ENCODE results near the gene ZNF627. TPM values are rescaled to one million over a fixed set of nuclear protein-coding genes. Genes with fewer than 3 reads are reported as not detected.

ZNF627 gene
- total RNA-seq, 1 donor from 2014 or later, result 17.0 TPM

DNA sequence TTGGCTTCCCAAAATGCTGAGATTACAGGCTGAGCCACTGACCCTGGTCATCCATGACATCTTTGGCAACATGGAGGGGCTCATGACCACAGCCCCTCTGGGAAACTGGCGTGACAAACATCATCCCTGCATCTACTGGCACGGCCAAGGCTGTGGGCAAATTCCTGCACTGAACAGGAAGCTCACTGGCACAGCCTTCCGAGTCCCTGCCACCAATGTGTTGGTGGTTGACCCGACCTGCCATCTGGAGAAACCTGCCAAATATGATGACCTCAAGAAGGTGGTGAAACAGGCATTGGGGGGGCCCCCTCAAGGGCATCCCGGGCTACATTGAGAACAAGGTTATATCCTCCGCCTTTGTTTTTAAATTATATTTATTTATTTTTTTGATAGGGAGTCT lies 11.0 kb upstream of the ZNF627 start:
- no peaks in the 10 kb centered on the region for H3K9me3 Mint-ChIP-seq
- no peak overlapping the region for H3K4me3 Mint-ChIP-seq
- no peak overlapping the region for H3K27ac Mint-ChIP-seq
- H3K27me3 Mint-ChIP-seq, result no peaks in the 10 kb centered on the region
- CTCF ChIA-PET, result interaction anchor here (1.1 to 9.4 kb wide), 4 partner anchors 18 to 114 kb away, joined by 3 to 70 read pairs (median 12); partner anchors contain the start of gene ELOF1
- no peak for TF ChIP-seq CTCF (IDR thresholded peaks at IDR 0.05)
- DNase-seq, result no peak
- H3K36me3 Mint-ChIP-seq (ENCODE audit: low read depth), result no peaks in the 10 kb centered on the region
- H3K4me1 Mint-ChIP-seq, result peaks cover 64% of the 10 kb centered on the region
- POLR2A ChIA-PET, result interaction anchor here (0.7 to 10.3 kb wide), 6 partner anchors 11 to 102 kb away, joined by 3 to 314 read pairs (median 4); partner anchors contain the start of gene ELOF1
- ATAC-seq (ENCODE audit: low read depth), result no peak
- intact Hi-C loops (cut with micrococcal nuclease), result loop anchor here (2.0 to 10.0 kb wide), 4 partner anchors 82 to 292 kb away; partner anchors contain the start of genes ODAD3, PRKCSH, TSPAN16 and ZNF653

GRCh38 chr19:11587302-11587974 lies 9.8 kb upstream of the ZNF627 start:
- POLR2A ChIA-PET, result interaction anchor here (0.7 to 10.3 kb wide), 7 partner anchors 9 to 258 kb away, joined by 3 to 314 read pairs (median 5); partner anchors contain the start of gene ELOF1
- intact Hi-C loops (cut with micrococcal nuclease), result loop anchor here (1.0 to 10.0 kb wide), 8 partner anchors 27 to 293 kb away; partner anchors contain the start of genes ODAD3, PRKCSH, TSPAN16 and ZNF653
- ATAC-seq (ENCODE audit: low read depth) (peak; percentile 81), DNase-seq (peak; percentile 76)
- H3K4me1 Mint-ChIP-seq, result peaks cover 54% of the 10 kb centered on the region
- H3K4me3 Mint-ChIP-seq, result no peak overlapping the region
- peak overlapping the region; percentile 30 for H3K27ac Mint-ChIP-seq
- no peaks in the 10 kb centered on the region for H3K27me3 Mint-ChIP-seq
- CTCF ChIA-PET, result interaction anchor here (0.8 to 9.4 kb wide), 5 partner anchors 25 to 206 kb away, joined by 3 to 70 read pairs (median 4); partner anchors contain the start of gene ELOF1
- TF ChIP-seq CTCF (IDR thresholded peaks at IDR 0.05), result no peak
- H3K9me3 Mint-ChIP-seq, result no peaks in the 10 kb centered on the region
- H3K36me3 Mint-ChIP-seq (ENCODE audit: low read depth), result no peaks in the 10 kb centered on the region

DNA sequence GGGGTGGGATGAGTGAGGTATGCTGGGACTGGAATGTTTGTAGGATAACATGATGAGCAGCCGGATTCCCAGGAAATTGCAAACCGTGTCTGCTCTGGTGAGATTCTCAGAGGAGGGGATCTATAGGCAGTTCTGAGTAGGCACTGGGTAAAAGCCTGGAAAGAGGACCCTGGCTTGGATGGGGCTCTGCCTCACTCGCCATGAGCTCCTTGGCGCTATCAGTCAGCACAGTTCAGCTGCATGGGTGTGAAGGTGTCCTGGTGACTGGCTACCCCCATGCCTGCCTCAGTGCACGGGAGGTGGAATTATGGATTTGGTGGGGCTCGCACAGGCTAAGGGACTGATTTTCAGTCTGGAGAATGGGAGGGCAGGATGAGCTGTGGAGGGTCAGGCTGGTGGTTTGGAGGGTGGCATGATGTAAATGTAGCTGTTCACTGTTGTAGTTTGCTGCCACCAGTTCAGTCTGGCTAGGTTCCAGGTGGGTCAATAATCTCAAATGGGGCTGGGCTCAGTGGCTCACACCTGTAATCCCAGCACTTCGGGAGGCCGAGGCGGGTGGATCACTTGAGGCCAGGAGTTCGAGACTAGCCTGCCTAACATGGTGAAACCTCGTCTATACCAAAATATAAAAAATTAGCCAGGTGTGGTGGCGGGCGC lies 9.2 kb upstream of the ZNF627 start:
- H3K9me3 Mint-ChIP-seq, result no peaks in the 10 kb centered on the region
- DNase-seq (no peak), ATAC-seq (ENCODE audit: low read depth) (no peak)
- H3K4me1 Mint-ChIP-seq, result peaks cover 49% of the 10 kb centered on the region
- ChIA-PET CTCF (interaction anchor here (0.8 to 9.4 kb wide), 6 partner anchors 25 to 207 kb away, joined by 3 to 70 read pairs (median 4); partner anchors contain the start of gene ELOF1), POLR2A (interaction anchor here (1.0 to 1.2 kb wide), 3 partner anchors 10 to 52 kb away, joined by 3 to 6 read pairs (median 4); no protein-coding TSS in a partner anchor)
- H3K27me3 Mint-ChIP-seq, result no peaks in the 10 kb centered on the region
- TF ChIP-seq CTCF (IDR thresholded peaks at IDR 0.05), result no peak
- H3K27ac Mint-ChIP-seq, result no peak overlapping the region
- H3K4me3 Mint-ChIP-seq, result no peak overlapping the region
- no peaks in the 10 kb centered on the region for H3K36me3 Mint-ChIP-seq (ENCODE audit: low read depth)
- intact Hi-C loops (cut with micrococcal nuclease), result loop anchor here (1.0 to 10.0 kb wide), 8 partner anchors 28 to 293 kb away; partner anchors contain the start of genes ODAD3, PRKCSH, TSPAN16 and ZNF653

DNA sequence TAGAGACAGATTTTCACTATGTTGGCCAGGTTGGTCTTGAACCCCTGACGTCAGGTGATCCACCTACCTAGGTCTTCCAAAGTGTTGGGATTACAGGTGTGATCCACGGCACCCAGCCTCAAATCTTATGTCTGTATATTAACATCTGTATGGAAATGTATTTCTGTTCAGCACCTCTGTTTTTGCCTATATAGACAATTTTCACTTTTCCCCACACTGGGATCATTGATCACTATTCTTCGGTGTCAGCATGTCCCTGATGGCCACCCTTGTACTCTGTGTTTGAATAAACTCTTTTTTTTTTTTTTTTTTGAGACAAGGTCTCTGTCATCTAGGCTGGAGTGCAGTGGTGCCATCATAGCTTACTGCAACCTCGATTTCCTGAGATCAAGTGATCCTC lies 3.2 kb upstream of the ZNF627 start:
- H3K36me3 Mint-ChIP-seq (ENCODE audit: low read depth), result peaks cover 4% of the 10 kb centered on the region
- POLR2A ChIA-PET, result interaction anchor here (0.6 to 0.7 kb wide), 2 partner anchors 30 to 58 kb away, joined by 3 to 6 read pairs; no protein-coding TSS in a partner anchor
- peaks cover 24% of the 10 kb centered on the region for H3K4me1 Mint-ChIP-seq
- TF ChIP-seq CTCF (IDR thresholded peaks at IDR 0.05), result no peak
- CTCF ChIA-PET, result interaction anchor here (1.6 to 2.3 kb wide), 2 partner anchors 34 to 112 kb away, joined by 4 to 8 read pairs; partner anchors contain the start of gene ELOF1
- H3K27ac Mint-ChIP-seq, result no peak overlapping the region
- intact Hi-C loops (cut with micrococcal nuclease), result no loop called here
- no peaks in the 10 kb centered on the region for H3K9me3 Mint-ChIP-seq
- no peak for ATAC-seq (ENCODE audit: low read depth)
- no peak overlapping the region for H3K4me3 Mint-ChIP-seq
- no peaks in the 10 kb centered on the region for H3K27me3 Mint-ChIP-seq
- no peak for DNase-seq

Data from activated B cell treated with CpG ODN at 0.5 μM for 24 hours (primary cell).